HepG2 (cell line): ENCODE results near the gene RASGRP4. TPM values are rescaled to one million over a fixed set of nuclear protein-coding genes. Genes with fewer than 3 reads are reported as not detected.

Experiments
- ATAC-seq: fragments of 200-7000 bp; cut with Tn5 transposase; 3 replicates; pipeline ENCODE4 v1.9.1; 2020; ENCODE audit warnings: mild to moderate bottlenecking, moderate library complexity
- BruUV-seq: library from RNA; stranded (reverse); fragments of 400-500 nt; replicated peaks from 2 replicates; lab custom pipeline; 2021; lab: Mats Ljungman, UMichigan
- CTCF ChIA-PET: fragments of 300-600 bp; formaldehyde crosslinking; extraction: SDS; loops from one replicate; lab custom pipeline; 2021; ENCODE audit warnings: low total read pairs, inconsistent platforms, low intra/inter-chr PET ratio; lab: Yijun Ruan, JAX
- POLR2A ChIA-PET: fragments of 350-600 bp; sonication (Branson Sonifier 250); formaldehyde crosslinking; loops from one replicate; lab custom pipeline; 2020; ENCODE audit warnings: antibody characterized with exemption, inconsistent platforms; lab: Yijun Ruan, JAX
- DNase-seq: peaks from one replicate; pipeline ENCODE4 v3.0.0-alpha.2; 2015; ENCODE audit warnings: low spot score
- FAIRE-seq: peaks from 3 replicates; lab custom pipeline; 2011; peaks lifted over from hg19 to GRCh38; lab: Jason Lieb, UNC
- H2AFZ ChIP-seq: one replicate; pipeline ENCODE4 v1.6.1; 2011; ENCODE audit warnings: low read length, inconsistent platforms
- H3K27ac ChIP-seq: fragments of 300-600 bp; 3 replicates; pipeline ENCODE4 v1.8.0; 2011; ENCODE audit warnings: mixed run types, mild to moderate bottlenecking, mixed read lengths, low read length, inconsistent platforms; ENCODE audit not compliant: insufficient read depth; ENCODE audit errors: extremely low read length
- H3K27me3 ChIP-seq, 2 experiments: fragments of 200-600 bp in 1 of 2; 2 replicates in 1 of 2; 3 replicates in 1 of 2; pipeline versions ENCODE4 v1.6.0 to v1.8.0; 2011; ENCODE audit warnings: low read length in 2 of 2, mild to moderate bottlenecking in 2 of 2, moderate library complexity in 2 of 2, inconsistent platforms in 1 of 2; ENCODE audit not compliant: insufficient read depth in 2 of 2, control insufficient read depth in 1 of 2
- H3K36me3 ChIP-seq, 2 experiments: fragments of 200-600 bp in 1 of 2; replicated peaks in 1 of 2; 2 replicates in 1 of 2; 3 replicates in 1 of 2; pipeline versions ENCODE4 v1.5.1 to v1.8.0; 2011; ENCODE audit warnings: low read length in 2 of 2, inconsistent platforms in 1 of 2; ENCODE audit not compliant: insufficient read depth in 2 of 2, control insufficient read depth in 1 of 2
- H3K4me1 ChIP-seq: 2 replicates; pipeline ENCODE4 v1.5.1; 2012; ENCODE audit warnings: low read length, inconsistent platforms; ENCODE audit not compliant: insufficient read depth
- H3K4me2 ChIP-seq: 2 replicates; pipeline ENCODE4 v1.6.0; 2011; ENCODE audit warnings: low read depth, low read length, inconsistent platforms
- H3K4me3 ChIP-seq, 3 experiments: fragments of 200-600 bp in 1 of 3; sonication (generic), shearing (Covaris generic) in 1 of 3; replicated peaks in 1 of 3; 2 replicates each; pipeline ENCODE4 v1.5.1; 2011 to 2016; ENCODE audit warnings: low read length in 3 of 3, inconsistent platforms in 2 of 3, low read depth in 2 of 3, mild to moderate bottlenecking in 2 of 3, control low read depth in 1 of 3, mixed read lengths in 1 of 3; ENCODE audit not compliant: insufficient read depth in 1 of 3
- H3K79me2 ChIP-seq: one replicate; pipeline ENCODE4 v1.6.1; 2011; ENCODE audit warnings: low read length, inconsistent platforms; ENCODE audit not compliant: insufficient read depth
- H3K9ac ChIP-seq: 2 replicates; pipeline ENCODE4 v1.6.0; 2011; ENCODE audit warnings: mild to moderate bottlenecking, low read depth, low read length, inconsistent platforms; ENCODE audit not compliant: insufficient read depth
- H3K9me3 ChIP-seq: 2 replicates; pipeline ENCODE4 v1.5.1; 2012; ENCODE audit warnings: mild to moderate bottlenecking, low read length
- H4K20me1 ChIP-seq: 2 replicates; pipeline ENCODE4 v1.6.0; 2011; ENCODE audit warnings: inconsistent platforms, mild to moderate bottlenecking, low read length, moderate library complexity; ENCODE audit not compliant: insufficient read depth
- EHMT2 ChIP-seq: fragments of 200-600 bp; sonication (generic); IDR thresholded peaks from 2 replicates; pipeline ENCODE4 v1.7.0; 2017; ENCODE audit warnings: antibody characterized with exemption, low read depth, low read length, borderline replicate concordance
- ELF3 ChIP-seq: IDR thresholded peaks from 2 replicates; pipeline ENCODE4 v1.6.1; 2016; ENCODE audit warnings: missing genetic modification reagents, missing compliant biosample characterization
- LCORL ChIP-seq, 2 experiments: fragments of 450-650 bp in 1 of 2; sonication (generic) in 1 of 2; formaldehyde crosslinking in 1 of 2; IDR thresholded peaks; 2 replicates each; pipeline versions ENCODE4 v1.5.0 to v1.6.1; 2017 to 2020; ENCODE audit warnings: antibody characterized with exemption in 1 of 2, missing genetic modification reagents in 1 of 2
- MTA3 ChIP-seq: sonication (generic); formaldehyde crosslinking; IDR thresholded peaks from 2 replicates; pipeline ENCODE4 v1.4.0; 2020; ENCODE audit warnings: missing genetic modification reagents
- SCMH1 ChIP-seq: sonication (generic); formaldehyde crosslinking; IDR thresholded peaks from 2 replicates; pipeline ENCODE4 v1.9.0; 2021; ENCODE audit warnings: missing genetic modification reagents, mild to moderate bottlenecking, borderline replicate concordance
- TAF1 ChIP-seq: sonication (generic); formaldehyde crosslinking; IDR thresholded peaks from 2 replicates; pipeline ENCODE4 v1.4.0; 2020; ENCODE audit warnings: missing genetic modification reagents
- TFE3 ChIP-seq: IDR thresholded peaks from 2 replicates; pipeline ENCODE4 v1.6.1; 2016
- ZNF317 ChIP-seq: sonication (generic); formaldehyde crosslinking; IDR thresholded peaks from 2 replicates; pipeline ENCODE4 v1.5.0; 2020; ENCODE audit warnings: mild to moderate bottlenecking, missing genetic modification reagents
- ZNF569 ChIP-seq: sonication (generic); formaldehyde crosslinking; IDR thresholded peaks from 2 replicates; pipeline ENCODE4 v1.5.0; 2020; ENCODE audit warnings: mild to moderate bottlenecking, missing genetic modification reagents, moderate library complexity, borderline replicate concordance
- ZSCAN21 ChIP-seq: sonication (generic); formaldehyde crosslinking; IDR thresholded peaks from 2 replicates; pipeline ENCODE4 v1.8.0; 2022; ENCODE audit warnings: mild to moderate bottlenecking, missing genetic modification reagents, moderate library complexity, borderline replicate concordance
- WGBS: methylation state at CpG from one replicate; pipeline ENCODE4 v1.1.6; 2017; ENCODE audit warnings: low lambda C conversion rate; 5-methylcytosine and 5-hydroxymethylcytosine counted together
- in situ Hi-C: cut with HindIII; loops from 2 replicates; pipeline ENCODE4 v1.10.0; 2017; ENCODE audit warnings: low pct_unique_long_range_greater_than_20kb; ENCODE audit not compliant: extremely low pct_ligation_motif_present
- intact Hi-C: fragments of 100-400 bp; cut with micrococcal nuclease; formaldehyde crosslinking; loops from one replicate; pipeline ENCODE4 v1.10.0; 2022; ENCODE audit not compliant: unreplicated experiment
- polyA plus RNA-seq, 8 experiments: library from polyadenylated mRNA; depleted of rRNA in 3 of 8; stranded (reverse) in 7 of 8; unstranded in 1 of 8; fragments of >200 nt; fragmentation: Illumina TruSeq in 4 of 8; extraction: Trizol in 4 of 8; gene quantifications; 2 replicates each; pipeline versions ENCODE4 v1.2.1 to v1.2.3, GENCODE V29; 2011 to 2016; ENCODE audit warnings: low read depth in 4 of 8, missing spikeins in 1 of 8, mixed read lengths in 1 of 8; ENCODE audit not compliant: insufficient read depth in 1 of 8
- total RNA-seq, 5 experiments: library from RNA; depleted of rRNA; stranded (reverse); fragments of >200 nt; fragmentation: Illumina TruSeq; extraction: Trizol; gene quantifications; 2 replicates each; pipeline ENCODE4 v1.2.3, GENCODE V29; 2016; ENCODE audit warnings: low read depth in 1 of 5
- TF ChIP-seq, protein P1 (sequence below): sonication (generic); formaldehyde crosslinking; IDR thresholded peaks from 2 replicates; pipeline ENCODE4 v1.4.0; 2020; ENCODE audit warnings: missing genetic modification reagents, borderline replicate concordance
- TF ChIP-seq, protein P2 (sequence below): sonication (generic); formaldehyde crosslinking; conservative IDR thresholded peaks from 2 replicates; pipeline ENCODE4 v1.8.0; 2022; ENCODE audit warnings: mild to moderate bottlenecking, moderate library complexity, missing genetic modification reagents

RASGRP4 gene
- total and polyA plus RNA-seq, 2 of the 13 experiments (the other 11 are each of a cell fraction or from before 2014, with no cell fraction given), result not detected

GRCh38 chr19:38443458-38443999 is 17.5 kb upstream of the RASGRP4 start:
- H3K27ac ChIP-seq, result no peak overlapping the region
- POLR2A ChIA-PET, result no interaction called here

More at GRCh38 chr19:38443458-38443999, 17.5 kb upstream of the RASGRP4 start:
- TF ChIP-seq SCMH1 (CRISPR knock-in tag), result no peak
- TF ChIP-seq ELF3, result no peak
- no peak for TF ChIP-seq LCORL (IDR thresholded peaks at IDR 0.05)
- TF ChIP-seq LCORL (CRISPR knock-in tag; IDR thresholded peaks at IDR 0.05), result no peak
- no peak for TF ChIP-seq ZNF569 (CRISPR knock-in tag)
- no peak for TF ChIP-seq ZSCAN21 (CRISPR knock-in tag)
- no peak for TF ChIP-seq TFE3
- no peak for TF ChIP-seq ZNF317 (CRISPR knock-in tag)
- TF ChIP-seq, protein P1, sequence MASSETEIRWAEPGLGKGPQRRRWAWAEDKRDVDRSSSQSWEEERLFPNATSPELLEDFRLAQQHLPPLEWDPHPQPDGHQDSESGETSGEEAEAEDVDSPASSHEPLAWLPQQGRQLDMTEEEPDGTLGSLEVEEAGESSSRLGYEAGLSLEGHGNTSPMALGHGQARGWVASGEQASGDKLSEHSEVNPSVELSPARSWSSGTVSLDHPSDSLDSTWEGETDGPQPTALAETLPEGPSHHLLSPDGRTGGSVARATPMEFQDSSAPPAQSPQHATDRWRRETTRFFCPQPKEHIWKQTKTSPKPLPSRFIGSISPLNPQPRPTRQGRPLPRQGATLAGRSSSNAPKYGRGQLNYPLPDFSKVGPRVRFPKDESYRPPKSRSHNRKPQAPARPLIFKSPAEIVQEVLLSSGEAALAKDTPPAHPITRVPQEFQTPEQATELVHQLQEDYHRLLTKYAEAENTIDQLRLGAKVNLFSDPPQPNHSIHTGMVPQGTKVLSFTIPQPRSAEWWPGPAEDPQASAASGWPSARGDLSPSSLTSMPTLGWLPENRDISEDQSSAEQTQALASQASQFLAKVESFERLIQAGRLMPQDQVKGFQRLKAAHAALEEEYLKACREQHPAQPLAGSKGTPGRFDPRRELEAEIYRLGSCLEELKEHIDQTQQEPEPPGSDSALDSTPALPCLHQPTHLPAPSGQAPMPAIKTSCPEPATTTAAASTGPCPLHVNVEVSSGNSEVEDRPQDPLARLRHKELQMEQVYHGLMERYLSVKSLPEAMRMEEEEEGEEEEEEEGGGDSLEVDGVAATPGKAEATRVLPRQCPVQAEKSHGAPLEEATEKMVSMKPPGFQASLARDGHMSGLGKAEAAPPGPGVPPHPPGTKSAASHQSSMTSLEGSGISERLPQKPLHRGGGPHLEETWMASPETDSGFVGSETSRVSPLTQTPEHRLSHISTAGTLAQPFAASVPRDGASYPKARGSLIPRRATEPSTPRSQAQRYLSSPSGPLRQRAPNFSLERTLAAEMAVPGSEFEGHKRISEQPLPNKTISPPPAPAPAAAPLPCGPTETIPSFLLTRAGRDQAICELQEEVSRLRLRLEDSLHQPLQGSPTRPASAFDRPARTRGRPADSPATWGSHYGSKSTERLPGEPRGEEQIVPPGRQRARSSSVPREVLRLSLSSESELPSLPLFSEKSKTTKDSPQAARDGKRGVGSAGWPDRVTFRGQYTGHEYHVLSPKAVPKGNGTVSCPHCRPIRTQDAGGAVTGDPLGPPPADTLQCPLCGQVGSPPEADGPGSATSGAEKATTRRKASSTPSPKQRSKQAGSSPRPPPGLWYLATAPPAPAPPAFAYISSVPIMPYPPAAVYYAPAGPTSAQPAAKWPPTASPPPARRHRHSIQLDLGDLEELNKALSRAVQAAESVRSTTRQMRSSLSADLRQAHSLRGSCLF, result no peak
- TF ChIP-seq TAF1 (CRISPR knock-in tag), result no peak
- TF ChIP-seq MTA3, result no peak
- no peak for TF ChIP-seq EHMT2
- TF ChIP-seq, protein P2, sequence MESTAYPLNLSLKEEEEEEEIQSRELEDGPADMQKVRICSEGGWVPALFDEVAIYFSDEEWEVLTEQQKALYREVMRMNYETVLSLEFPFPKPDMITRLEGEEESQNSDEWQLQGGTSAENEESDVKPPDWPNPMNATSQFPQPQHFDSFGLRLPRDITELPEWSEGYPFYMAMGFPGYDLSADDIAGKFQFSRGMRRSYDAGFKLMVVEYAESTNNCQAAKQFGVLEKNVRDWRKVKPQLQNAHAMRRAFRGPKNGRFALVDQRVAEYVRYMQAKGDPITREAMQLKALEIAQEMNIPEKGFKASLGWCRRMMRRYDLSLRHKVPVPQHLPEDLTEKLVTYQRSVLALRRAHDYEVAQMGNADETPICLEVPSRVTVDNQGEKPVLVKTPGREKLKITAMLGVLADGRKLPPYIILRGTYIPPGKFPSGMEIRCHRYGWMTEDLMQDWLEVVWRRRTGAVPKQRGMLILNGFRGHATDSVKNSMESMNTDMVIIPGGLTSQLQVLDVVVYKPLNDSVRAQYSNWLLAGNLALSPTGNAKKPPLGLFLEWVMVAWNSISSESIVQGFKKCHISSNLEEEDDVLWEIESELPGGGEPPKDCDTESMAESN (CRISPR knock-in tag), result no peak
- CTCF ChIA-PET, result no interaction called here
- WGBS, result 41% methylated on average over 6 of the region's 15 CpGs
- ATAC-seq (no peak; the same call in 2 of the 3 replicates), FAIRE-seq (no peak), DNase-seq (no peak)
- intact Hi-C loops, result no loop called here
- BruUV-seq, result no TSS peak
- no peak overlapping the region for H3K9ac ChIP-seq
- no peaks in the 10 kb centered on the region for H4K20me1 ChIP-seq
- H2AFZ ChIP-seq, result no peak overlapping the region
- no peak overlapping the region for H3K4me2 ChIP-seq
- H3K4me1 ChIP-seq, result peaks cover 5% of the 10 kb centered on the region; the same call in 1 of the 2 replicates
- H3K4me3 ChIP-seq, result no peak overlapping the region
- in situ Hi-C loops, result no loop called here
- H3K27me3 ChIP-seq, result peaks cover 4 to 14% of the 10 kb centered on the region in 2 experiments; a peak in 4 of 5 replicates
- no peaks in the 10 kb centered on the region for H3K36me3 ChIP-seq
- no peaks in the 10 kb centered on the region for H3K9me3 ChIP-seq
- H3K79me2 ChIP-seq, result no peaks in the 10 kb centered on the region
